GM12878 (cell line): ENCODE data around the gene RNASE2. TPM values are rescaled to one million over a fixed set of nuclear protein-coding genes. Genes with fewer than 3 reads are reported as not detected.

ENCODE experiments used
- ATAC-seq: fragments of 200-7000 bp; cut with Tn5 transposase; 3 replicates; pipeline ENCODE4 v1.9.1; 2020; ENCODE audit warnings: mild to moderate bottlenecking, moderate library complexity
- BruUV-seq: library from RNA; stranded (reverse); fragments of 400-500 nt; replicated peaks from 2 replicates; lab custom pipeline; 2021; lab: Mats Ljungman, UMichigan
- CTCF ChIA-PET: fragments of 300-600 bp; sonication (Branson Sonifier 250); formaldehyde crosslinking; extraction: SDS; loops from one replicate; lab custom pipeline; 2021; ENCODE audit warnings: inconsistent platforms; lab: Yijun Ruan, JAX
- POLR2A ChIA-PET: fragments of 350-600 bp; formaldehyde crosslinking; extraction: SDS; loops from one replicate; lab custom pipeline; 2021; ENCODE audit warnings: inconsistent platforms; lab: Charles Lee
- RAD21 ChIA-PET: fragments of 300-600 bp; sonication (Branson Sonifier 250); formaldehyde crosslinking; loops from one replicate; lab custom pipeline; 2023; ENCODE audit warnings: antibody characterized with exemption; ENCODE audit not compliant: unreplicated experiment; lab: Charles Lee
- SMC1A ChIA-PET: fragments of 300-600 bp; sonication (Branson Sonifier 250); formaldehyde crosslinking; loops from one replicate; lab custom pipeline; 2023; ENCODE audit not compliant: unreplicated experiment, uncharacterized antibody; lab: Charles Lee
- DNase-seq: peaks from one replicate; pipeline ENCODE4 v3.0.0-alpha.2; 2011; ENCODE audit warnings: low read depth, low spot score
- FAIRE-seq: peaks from 3 replicates; lab custom pipeline; 2011; peaks lifted over from hg19 to GRCh38; lab: Jason Lieb, UNC
- H2AFZ ChIP-seq: 2 replicates; pipeline ENCODE4 v1.6.0; 2011; ENCODE audit warnings: low read depth, low read length, control low read depth; ENCODE audit not compliant: control insufficient read depth
- H3K27ac ChIP-seq: 2 replicates; pipeline ENCODE4 v1.5.1; 2011; ENCODE audit warnings: control low read depth; ENCODE audit not compliant: control insufficient read depth, insufficient read depth
- H3K27me3 ChIP-seq, 2 experiments: replicated peaks in 1 of 2; 2 replicates each; pipeline versions ENCODE4 v1.6.0 to v1.6.1; 2011; ENCODE audit warnings: low read length in 1 of 2; ENCODE audit not compliant: control insufficient read depth in 2 of 2, insufficient read depth in 2 of 2
- H3K36me3 ChIP-seq, 2 experiments: 2 replicates each; pipeline ENCODE4 v1.5.1; 2011; ENCODE audit warnings: low read length in 1 of 2; ENCODE audit not compliant: control insufficient read depth in 2 of 2, insufficient read depth in 2 of 2
- H3K4me1 ChIP-seq: 2 replicates; pipeline ENCODE4 v1.6.1; 2011; ENCODE audit warnings: mild to moderate bottlenecking, low read length, moderate library complexity, mixed read lengths; ENCODE audit not compliant: control insufficient read depth, insufficient read depth
- H3K4me2 ChIP-seq: 2 replicates; pipeline ENCODE4 v1.6.0; 2011; ENCODE audit warnings: control low read depth; ENCODE audit not compliant: control insufficient read depth, insufficient read depth
- H3K4me3 ChIP-seq: fragments of 200-600 bp; sonication (generic); 2 replicates; pipeline ENCODE4 v1.5.1; 2016
- H3K79me2 ChIP-seq: 2 replicates; pipeline ENCODE4 v1.6.0; 2011; ENCODE audit warnings: low read length; ENCODE audit not compliant: control insufficient read depth, insufficient read depth
- H3K9ac ChIP-seq: 2 replicates; pipeline ENCODE4 v1.8.0; 2011; ENCODE audit warnings: low read length, control low read depth, mixed read lengths; ENCODE audit not compliant: control insufficient read depth, insufficient read depth
- H3K9me3 ChIP-seq: replicated peaks from 3 replicates; pipeline ENCODE4 v1.5.1; 2011; ENCODE audit warnings: mild to moderate bottlenecking, low read length; ENCODE audit not compliant: control insufficient read depth, insufficient read depth
- H4K20me1 ChIP-seq: 2 replicates; pipeline ENCODE4 v1.6.0; 2011; ENCODE audit not compliant: control insufficient read depth, insufficient read depth
- BHLHE40 ChIP-seq, 2 experiments: fragments of 450-650 bp in 1 of 2; IDR thresholded peaks; 2 replicates each; pipeline ENCODE4 v1.6.1; 2011 to 2017; ENCODE audit warnings: low read depth in 2 of 2, borderline replicate concordance in 1 of 2, improper control_type of control experiment in 1 of 2, low read length in 1 of 2, mild to moderate bottlenecking in 1 of 2
- ETV6 ChIP-seq, 2 experiments: fragments of 450-650 bp in 1 of 2; IDR thresholded peaks in 1 of 2; conservative IDR thresholded peaks in 1 of 2; 2 replicates each; pipeline ENCODE4 v1.6.1; 2014; ENCODE audit warnings: antibody characterized with exemption in 1 of 2, borderline replicate concordance in 1 of 2, low read depth in 1 of 2, mild to moderate bottlenecking in 1 of 2, moderate library complexity in 1 of 2
- RUNX3 ChIP-seq: IDR thresholded peaks from 2 replicates; pipeline ENCODE4 v1.6.1; 2012; ENCODE audit warnings: low read length, inconsistent platforms
- WGBS: methylation state at CpG from one replicate; pipeline ENCODE4 v1.1.6; 2016; ENCODE audit warnings: low lambda C conversion rate; ENCODE audit not compliant: insufficient replicate concordance, insufficient coverage; ENCODE audit errors: missing lambda C conversion rate; 5-methylcytosine and 5-hydroxymethylcytosine counted together
- in situ Hi-C: fragments of 300-500 bp; cut with MboI; formaldehyde crosslinking; loops from 9 replicates; pipeline ENCODE4 v1.14.3; 2018; ENCODE audit warnings: mixed read lengths
- intact Hi-C: fragments of 100-400 bp; cut with micrococcal nuclease; formaldehyde crosslinking; loops from one replicate; pipeline ENCODE4 v1.14.2; 2022; ENCODE audit not compliant: unreplicated experiment
- polyA plus RNA-seq, 11 experiments: library from polyadenylated mRNA; depleted of rRNA in 4 of 11; unstranded in 6 of 11; stranded (reverse) in 5 of 11; fragments of >200 nt; fragmentation: Nextera tagmentation in 4 of 11; fragmentation: Illumina TruSeq in 1 of 11; extraction: Ambion mirVana in 4 of 11; extraction: Trizol in 1 of 11; gene quantifications; 1 replicate in 1 of 11; 2 replicates in 10 of 11; pipeline versions ENCODE4 v1.2.1 to v1.2.3, GENCODE V29; 2011 to 2016; ENCODE audit warnings: inconsistent platforms in 2 of 11, missing spikeins in 2 of 11, low read depth in 1 of 11
- total RNA-seq, 4 experiments: library from RNA; depleted of rRNA in 3 of 4; stranded (reverse); fragments of >200 nt in 3 of 4; fragmentation: Illumina TruSeq in 1 of 4; extraction: Trizol in 1 of 4; gene quantifications; 2 replicates each; pipeline versions ENCODE4 v1.2.1 to v1.2.3, GENCODE V29; 2013 to 2021
- TF ChIP-seq, protein P1 (sequence below), 3 experiments: IDR thresholded peaks in 2 of 3; conservative IDR thresholded peaks in 1 of 3; 2 replicates each; pipeline ENCODE4 v1.5.1; 2011; ENCODE audit warnings: low read depth in 3 of 3, low read length in 3 of 3, mild to moderate bottlenecking in 3 of 3, control low read depth in 2 of 3, moderate library complexity in 2 of 3, inconsistent platforms in 1 of 3, mixed read lengths in 1 of 3; ENCODE audit not compliant: control insufficient read depth in 2 of 3, insufficient read depth in 1 of 3; ENCODE audit errors: extremely low read depth in 1 of 3

RNASE2 gene
- total and polyA plus RNA-seq, 10 of the 15 experiments (the other 5 are each of a cell fraction or from before 2014, with no cell fraction given) = not detected

GRCh38 chr14:20970983-20971704 lies 15.9 kb downstream of the RNASE2 start (continued):
- TF ChIP-seq, protein P1, sequence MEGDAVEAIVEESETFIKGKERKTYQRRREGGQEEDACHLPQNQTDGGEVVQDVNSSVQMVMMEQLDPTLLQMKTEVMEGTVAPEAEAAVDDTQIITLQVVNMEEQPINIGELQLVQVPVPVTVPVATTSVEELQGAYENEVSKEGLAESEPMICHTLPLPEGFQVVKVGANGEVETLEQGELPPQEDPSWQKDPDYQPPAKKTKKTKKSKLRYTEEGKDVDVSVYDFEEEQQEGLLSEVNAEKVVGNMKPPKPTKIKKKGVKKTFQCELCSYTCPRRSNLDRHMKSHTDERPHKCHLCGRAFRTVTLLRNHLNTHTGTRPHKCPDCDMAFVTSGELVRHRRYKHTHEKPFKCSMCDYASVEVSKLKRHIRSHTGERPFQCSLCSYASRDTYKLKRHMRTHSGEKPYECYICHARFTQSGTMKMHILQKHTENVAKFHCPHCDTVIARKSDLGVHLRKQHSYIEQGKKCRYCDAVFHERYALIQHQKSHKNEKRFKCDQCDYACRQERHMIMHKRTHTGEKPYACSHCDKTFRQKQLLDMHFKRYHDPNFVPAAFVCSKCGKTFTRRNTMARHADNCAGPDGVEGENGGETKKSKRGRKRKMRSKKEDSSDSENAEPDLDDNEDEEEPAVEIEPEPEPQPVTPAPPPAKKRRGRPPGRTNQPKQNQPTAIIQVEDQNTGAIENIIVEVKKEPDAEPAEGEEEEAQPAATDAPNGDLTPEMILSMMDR (IDR thresholded peaks at IDR 0.05 in 2 of 3, conservative IDR thresholded peaks at IDR 0.05 in 1 of 3; ENCODE audit: control insufficient read depth in 2 of 3, extremely low read depth in 1 of 3, insufficient read depth in 1 of 3, low read depth in 3 of 3, low read length in 3 of 3) = peak; percentile 87 to 98 (median 90)
- TF ChIP-seq RUNX3 = peak; percentile 92

- no peaks in the 10 kb centered on the region for H4K20me1 ChIP-seq
- H3K9me3 ChIP-seq = no peaks in the 10 kb centered on the region
- intact Hi-C loops (loop anchor here (1.0 to 2.0 kb wide), 2 partner anchors 113 to 274 kb away; no protein-coding TSS in a partner anchor), in situ Hi-C loops (no loop called here)
- no TSS peak for BruUV-seq
- peak; percentile 43; the same call in 2 of the 3 replicates for ATAC-seq
- 0 out of 2 replicates have a peak overlapping the region, but pooled peaks have one; percentile 60 for H3K4me3 ChIP-seq
- DNase-seq = no peak
- no peak for FAIRE-seq
- H3K27me3 ChIP-seq = no peaks in the 10 kb centered on the region; a peak in 1 of 4 replicates
- H2AFZ ChIP-seq = peak overlapping the region; percentile 63
- CTCF ChIA-PET = interaction anchor here (0.5 to 5.2 kb wide), 20 partner anchors 7 to 508 kb away, joined by 3 to 61 read pairs (median 5); partner anchors contain the start of gene ARHGEF40
- RAD21 ChIA-PET = interaction anchor here (1.4 to 1.9 kb wide), 4 partner anchors 11 to 279 kb away, joined by 3 to 10 read pairs (median 5); no protein-coding TSS in a partner anchor
- TF ChIP-seq BHLHE40 (IDR thresholded peaks at IDR 0.05; ENCODE audit: borderline replicate concordance in 1 of 2, low read depth in 2 of 2, low read length in 1 of 2) (no peak), ETV6 (conservative IDR thresholded peaks at IDR 0.05 in 1 of 2, IDR thresholded peaks at IDR 0.05 in 1 of 2; ENCODE audit: borderline replicate concordance in 1 of 2, low read depth in 1 of 2) (no peak)
- H3K79me2 ChIP-seq = no peaks in the 10 kb centered on the region
- no peaks in the 10 kb centered on the region for H3K4me1 ChIP-seq
- peak overlapping the region; percentile 71 for H3K4me2 ChIP-seq
- POLR2A ChIA-PET = no interaction called here
- no peaks in the 10 kb centered on the region for H3K36me3 ChIP-seq
- SMC1A ChIA-PET = interaction anchor here (2.3 kb wide), 1 partner anchor 113 kb away, joined by 20 read pairs; no protein-coding TSS in a partner anchor
- H3K27ac ChIP-seq = no peak overlapping the region
- H3K9ac ChIP-seq = no peak overlapping the region
- 11% methylated on average over 8 of the region's 8 CpGs for WGBS
Measured at GRCh38 chr14:20971705-20972021, 16.4 kb downstream of the RNASE2 start.
